Liver (tissue), 3 donors: ENCODE data around the gene RING1.

ENCODE experiments used
- ATF3 ChIP-seq: IDR thresholded peaks from 2 replicates; pipeline ENCODE4 v1.6.1; 2016; ENCODE audit warnings: antibody characterized with exemption
- CTCF ChIP-seq: fragments of 150-350 bp; IDR thresholded peaks from 2 replicates; pipeline ENCODE4 v1.5.1; 2017; ENCODE audit warnings: improper control_type of control experiment, low read depth, low read length; ENCODE audit not compliant: missing input control
- EGR1 ChIP-seq, 2 donors: IDR thresholded peaks; 2 replicates each; pipeline ENCODE4 v1.6.1; 2016 to 2018; ENCODE audit warnings: antibody characterized with exemption in 2 of 2, low read depth in 2 of 2
- GABPA ChIP-seq, 2 donors: IDR thresholded peaks in 1 of 2; conservative IDR thresholded peaks in 1 of 2; 2 replicates each; pipeline ENCODE4 v1.6.1; 2016; ENCODE audit warnings: antibody characterized with exemption in 2 of 2, mild to moderate bottlenecking in 1 of 2, moderate library complexity in 1 of 2
- HNF4G ChIP-seq: IDR thresholded peaks from 2 replicates; pipeline ENCODE4 v1.6.1; 2016; ENCODE audit warnings: antibody characterized with exemption
- SP1 ChIP-seq: IDR thresholded peaks from 2 replicates; pipeline ENCODE4 v1.6.1; 2018; ENCODE audit warnings: antibody characterized with exemption, mild to moderate bottlenecking
- donor health status: healthy.
- donor health status: healthy.

GRCh38 chr6:33259032-33259431, 50.7 kb downstream of the RING1 start:
- TF ChIP-seq CTCF (no peak), EGR1 (IDR thresholded peaks at IDR 0.05; ENCODE audit: low read depth in 2 of 2) (no peak), HNF4G (no peak), ATF3 (no peak), GABPA (IDR thresholded peaks at IDR 0.05 in 1 of 2, conservative IDR thresholded peaks at IDR 0.05 in 1 of 2) (no peak), SP1 (no peak)
